Activated naive CD4-positive, alpha-beta T cell treated with anti-CD3 and anti-CD28 coated beads, Interleukin-2, amount 50 U/mL, for 16 hours (primary cell): ENCODE measurements around the gene OR51E2.

ENCODE experiments used
- DNase-seq: peaks from one replicate; pipeline ENCODE4 v3.0.0-alpha.2; 2020

The OR51E2 gene

GRCh38 chr11:4662876-4663275 is 34.8 kb downstream of the OR51E2 start:
- DNase-seq, result no peak

DNA sequence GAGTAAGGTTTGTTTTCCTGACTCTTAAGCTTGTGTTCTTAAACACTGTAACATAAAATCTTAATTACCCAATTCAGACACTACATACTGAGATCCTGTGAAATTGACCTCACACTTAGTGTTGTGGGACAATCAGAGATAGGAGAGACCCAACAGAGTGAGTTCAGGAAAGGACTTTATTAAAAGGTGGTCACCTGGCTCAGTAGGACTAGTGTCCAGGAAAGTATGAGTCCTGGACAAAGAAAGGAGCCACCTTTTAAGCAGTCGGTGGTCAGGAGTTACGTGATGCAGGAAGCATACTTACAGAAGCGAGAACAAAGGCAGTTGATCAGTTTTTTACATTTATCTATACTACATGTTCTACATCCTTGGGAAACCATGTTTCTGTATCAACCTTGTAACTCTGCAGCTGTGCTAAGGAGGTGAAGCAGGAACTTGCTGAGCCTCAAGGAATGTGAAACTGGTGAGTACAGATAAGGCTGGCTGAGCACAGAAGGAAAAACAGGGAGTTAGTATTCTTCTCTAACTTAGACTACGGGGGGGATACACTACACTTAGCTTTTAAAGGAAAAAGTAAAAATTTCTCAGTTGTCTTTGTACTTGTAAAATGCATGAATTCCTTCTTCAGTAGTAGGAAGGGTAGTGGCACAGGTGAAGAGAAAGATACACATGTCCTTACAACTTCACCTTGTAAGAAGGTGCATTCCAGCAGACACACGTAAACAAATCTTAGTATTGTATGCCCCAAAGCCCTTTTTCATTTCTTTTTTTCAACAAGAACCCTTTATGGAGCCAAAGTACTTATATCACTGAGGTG is 38.8 kb downstream of the OR51E2 start:
- no peak for DNase-seq

- DNase-seq, result no peak
Measured at GRCh38 chr11:4654635-4655369, 42.9 kb downstream of the OR51E2 start.

GRCh38 chr11:4647766-4648165 is 49.9 kb downstream of the OR51E2 start:
- DNase-seq, result no peak

DNA sequence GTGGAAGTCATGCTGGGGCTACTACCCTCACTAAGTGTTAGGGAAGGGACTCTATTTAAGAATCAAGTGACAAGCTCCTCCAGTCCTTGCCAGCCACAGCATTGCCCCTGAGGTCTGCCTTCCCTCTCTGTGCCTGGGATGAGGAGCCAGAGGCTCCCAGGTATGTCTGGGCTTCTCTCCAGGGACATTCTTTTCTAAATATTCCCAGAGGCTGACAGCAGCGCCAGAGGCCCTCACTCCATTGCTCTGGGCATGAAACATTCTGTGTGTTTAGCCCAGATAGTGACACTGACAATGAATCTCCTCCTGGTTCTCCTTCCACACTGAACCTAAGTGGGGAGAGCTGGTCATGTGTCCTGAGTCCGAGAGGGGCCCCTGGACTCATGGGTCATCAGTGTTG is 51.7 kb downstream of the OR51E2 start:
- no peak for DNase-seq

DNA sequence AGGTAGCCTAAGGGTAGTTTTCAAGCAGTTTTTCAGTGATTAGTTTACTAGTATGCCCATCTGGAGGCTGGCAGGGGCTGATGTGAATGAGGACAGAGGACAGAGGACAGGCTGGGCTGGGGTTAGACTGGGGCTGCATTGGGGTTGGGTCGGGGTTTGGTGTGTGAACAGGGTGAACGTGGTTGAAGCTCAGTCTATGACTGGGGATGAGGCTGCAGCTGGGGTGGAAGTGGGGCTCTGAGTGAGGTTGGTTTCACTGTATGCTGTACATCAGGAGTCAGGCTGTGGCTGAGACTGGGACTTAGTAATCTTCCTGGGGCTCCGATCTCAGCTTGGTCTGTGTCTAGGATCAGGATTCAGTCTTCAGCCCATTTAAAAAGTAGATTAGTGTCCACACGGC is 53.4 kb downstream of the OR51E2 start:
- DNase-seq, result no peak

GRCh38 chr11:4643682-4644081 is 54.0 kb downstream of the OR51E2 start, which contains the start of gene OR51E1:
OR51E1 (plus strand) TSS chr11:4643982; CDS start chr11:4652527, 8,545 bp downstream.
- DNase-seq, result no peak

- DNase-seq, result no peak
Measured at GRCh38 chr11:4643076-4643475, 54.6 kb downstream of the OR51E2 start.

- DNase-seq, result no peak
Measured at GRCh38 chr11:4642043-4642442, 55.6 kb downstream of the OR51E2 start.

DNA sequence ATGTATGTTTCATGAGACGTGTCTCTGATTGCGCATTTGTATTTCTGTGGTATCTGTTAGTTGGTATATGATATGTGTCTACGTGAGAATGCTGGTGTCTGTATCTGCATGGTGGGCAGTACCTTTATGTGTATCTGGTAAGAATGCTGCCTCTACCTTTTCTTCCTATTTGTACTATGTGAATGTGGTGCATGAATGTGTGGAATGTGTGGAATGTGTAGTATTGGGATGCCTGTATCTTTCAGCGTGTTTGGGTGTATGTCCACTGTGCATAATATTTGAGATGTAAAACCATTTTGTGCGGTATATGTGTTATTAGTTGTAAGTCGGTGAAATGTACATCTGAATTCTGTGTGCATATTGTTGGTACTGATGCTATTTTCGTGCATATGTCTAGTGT is 56.2 kb downstream of the OR51E2 start:
- DNase-seq, result no peak

DNA sequence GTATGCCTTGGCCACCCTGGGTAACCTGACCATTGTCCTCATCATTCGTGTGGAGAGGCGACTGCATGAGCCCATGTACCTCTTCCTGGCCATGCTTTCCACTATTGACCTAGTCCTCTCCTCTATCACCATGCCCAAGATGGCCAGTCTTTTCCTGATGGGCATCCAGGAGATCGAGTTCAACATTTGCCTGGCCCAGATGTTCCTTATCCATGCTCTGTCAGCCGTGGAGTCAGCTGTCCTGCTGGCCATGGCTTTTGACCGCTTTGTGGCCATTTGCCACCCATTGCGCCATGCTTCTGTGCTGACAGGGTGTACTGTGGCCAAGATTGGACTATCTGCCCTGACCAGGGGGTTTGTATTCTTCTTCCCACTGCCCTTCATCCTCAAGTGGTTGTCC is 57.7 kb downstream of the OR51E2 start:
- DNase-seq, result no peak

DNA sequence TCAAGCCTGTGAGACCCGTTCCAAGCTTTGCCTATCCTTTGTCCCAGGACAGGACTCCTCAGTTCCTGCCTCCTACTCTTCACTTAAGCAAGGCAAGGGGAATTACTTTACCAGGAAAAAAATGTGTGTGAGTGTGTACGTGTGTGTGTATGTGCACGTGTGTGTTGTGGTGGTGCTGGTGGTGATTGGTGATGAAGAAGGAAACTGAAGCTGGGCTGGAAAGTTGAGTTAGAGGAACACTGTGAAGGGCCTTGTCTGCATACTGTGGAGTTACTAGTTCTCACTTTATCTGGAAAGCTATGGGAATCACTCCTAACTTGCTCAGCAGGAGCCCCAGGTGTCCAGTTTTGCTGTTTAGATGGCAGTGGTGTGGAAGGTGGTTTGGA is 60.0 kb downstream of the OR51E2 start:
- DNase-seq, result no peak

DNA sequence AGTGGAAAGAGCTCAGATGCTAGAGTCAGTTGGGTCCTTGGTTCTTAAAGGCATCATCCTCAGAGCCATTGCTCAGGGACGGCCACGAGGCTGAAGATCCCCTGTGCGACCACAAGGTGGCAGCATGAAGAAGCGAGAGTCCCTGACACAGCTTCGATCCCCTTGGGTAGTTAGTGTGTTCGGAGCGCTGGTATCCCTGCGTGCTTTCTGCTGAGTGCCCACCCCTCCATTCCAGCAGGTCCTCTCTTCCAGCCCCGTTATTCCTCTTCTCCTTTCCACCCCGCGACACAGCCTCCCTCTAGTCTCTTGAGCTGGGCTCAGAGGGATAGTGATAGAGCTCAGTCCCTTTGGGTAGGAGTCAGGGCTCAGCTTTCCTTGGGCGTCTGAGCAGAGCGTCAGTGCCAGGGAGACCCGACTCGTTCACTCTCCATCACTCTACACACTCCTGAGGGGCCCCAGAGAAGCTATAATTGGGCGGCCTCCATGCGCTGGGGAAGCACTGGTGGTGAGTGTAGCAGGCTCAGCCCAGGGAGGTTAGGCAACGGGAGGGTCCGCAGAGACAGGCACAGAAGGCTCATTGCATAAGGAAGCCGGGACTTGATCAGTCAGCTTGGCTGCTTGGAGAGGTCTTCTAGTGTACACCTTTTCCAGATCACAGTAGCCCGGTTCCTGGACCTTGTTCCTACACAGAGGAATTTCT is 60.5 kb downstream of the OR51E2 start, which contains the start of gene OR51D1:
Gene OR51D1, plus strand, starts transcription at position 516 of the 700 bp plus-strand sequence. CDS start 2,314 bp downstream, outside the sequence.
- peak; percentile 68 for DNase-seq

GRCh38 chr11:4636136-4636535 is 61.5 kb downstream of the OR51E2 start:
- no peak for DNase-seq
